ENCODE data around the gene TBC1D14. TPM values are rescaled to one million over a fixed set of nuclear protein-coding genes. Genes with fewer than 3 reads are reported as not detected.

TBC1D14 gene
- total and polyA plus RNA-seq, 10 donors = 13.7 to 114 (median 68.4) TPM

DNA sequence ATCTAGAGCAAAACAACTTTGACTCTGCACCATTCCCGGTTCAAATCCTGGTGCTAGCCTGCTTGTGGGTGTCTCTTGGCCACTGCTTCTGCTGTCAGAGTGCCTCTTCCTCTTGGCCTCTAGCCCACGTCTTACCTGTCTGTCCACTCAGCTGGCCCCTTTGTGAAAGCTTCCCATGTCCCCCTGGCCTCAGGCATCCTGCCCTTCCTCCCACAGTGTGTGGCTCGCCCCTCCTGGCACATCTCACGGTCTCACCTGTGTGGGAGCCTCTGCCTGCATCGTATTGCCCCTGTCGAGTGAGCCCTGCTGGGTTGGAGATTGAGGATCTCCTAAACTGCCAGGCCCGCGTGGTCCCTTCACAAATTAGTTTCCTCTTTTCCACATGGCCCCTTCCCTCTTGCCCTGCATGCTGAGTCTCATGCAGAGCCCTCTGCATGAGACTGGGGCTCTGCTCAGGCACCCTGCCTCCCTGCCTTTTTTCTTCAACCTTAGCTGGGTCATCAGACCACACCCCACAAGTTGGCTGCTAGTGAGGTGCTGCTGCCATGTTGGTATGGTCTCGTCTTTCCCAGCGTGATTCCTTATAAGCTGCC is 79.8 kb downstream of the TBC1D14 start:
- DNase-seq = no peak
- Histone ChIP-seq H3K9me3 (no peaks in the 10 kb centered on the region), H3K4me3 (no peak overlapping the region), H3K27ac (peak overlapping the region in 3 of 8 donors; percentile 91 to 95 (median 94)), H3K36me3 (peaks cover 0 to 26% (median 6%) of the 10 kb centered on the region in 6 donors), H3K27me3 (replicated peaks in 1 of 7) (no peaks in the 10 kb centered on the region), H3K4me1 (peaks cover 41 to 87% (median 75%) of the 10 kb centered on the region in 6 donors)
- 76 to 90% (median 82%) methylated on average over 10 of the region's 10 CpGs for WGBS, 5 donors
- intact Hi-C loops (cut with DNase I; ENCODE audit: low total_unique reads) = loop anchor here (10.0 kb wide), 1 partner anchor 65 kb away; no protein-coding TSS in a partner anchor
- TF ChIP-seq POLR2AphosphoS5 (IDR thresholded peaks at IDR 0.05) (no peak), POLR2A (IDR thresholded peaks at IDR 0.05) (no peak)
- TF ChIP-seq, protein P1, sequence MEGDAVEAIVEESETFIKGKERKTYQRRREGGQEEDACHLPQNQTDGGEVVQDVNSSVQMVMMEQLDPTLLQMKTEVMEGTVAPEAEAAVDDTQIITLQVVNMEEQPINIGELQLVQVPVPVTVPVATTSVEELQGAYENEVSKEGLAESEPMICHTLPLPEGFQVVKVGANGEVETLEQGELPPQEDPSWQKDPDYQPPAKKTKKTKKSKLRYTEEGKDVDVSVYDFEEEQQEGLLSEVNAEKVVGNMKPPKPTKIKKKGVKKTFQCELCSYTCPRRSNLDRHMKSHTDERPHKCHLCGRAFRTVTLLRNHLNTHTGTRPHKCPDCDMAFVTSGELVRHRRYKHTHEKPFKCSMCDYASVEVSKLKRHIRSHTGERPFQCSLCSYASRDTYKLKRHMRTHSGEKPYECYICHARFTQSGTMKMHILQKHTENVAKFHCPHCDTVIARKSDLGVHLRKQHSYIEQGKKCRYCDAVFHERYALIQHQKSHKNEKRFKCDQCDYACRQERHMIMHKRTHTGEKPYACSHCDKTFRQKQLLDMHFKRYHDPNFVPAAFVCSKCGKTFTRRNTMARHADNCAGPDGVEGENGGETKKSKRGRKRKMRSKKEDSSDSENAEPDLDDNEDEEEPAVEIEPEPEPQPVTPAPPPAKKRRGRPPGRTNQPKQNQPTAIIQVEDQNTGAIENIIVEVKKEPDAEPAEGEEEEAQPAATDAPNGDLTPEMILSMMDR (IDR thresholded peaks at IDR 0.05 in 8 of 11, conservative IDR thresholded peaks at IDR 0.05 in 3 of 11) = no peak

DNA sequence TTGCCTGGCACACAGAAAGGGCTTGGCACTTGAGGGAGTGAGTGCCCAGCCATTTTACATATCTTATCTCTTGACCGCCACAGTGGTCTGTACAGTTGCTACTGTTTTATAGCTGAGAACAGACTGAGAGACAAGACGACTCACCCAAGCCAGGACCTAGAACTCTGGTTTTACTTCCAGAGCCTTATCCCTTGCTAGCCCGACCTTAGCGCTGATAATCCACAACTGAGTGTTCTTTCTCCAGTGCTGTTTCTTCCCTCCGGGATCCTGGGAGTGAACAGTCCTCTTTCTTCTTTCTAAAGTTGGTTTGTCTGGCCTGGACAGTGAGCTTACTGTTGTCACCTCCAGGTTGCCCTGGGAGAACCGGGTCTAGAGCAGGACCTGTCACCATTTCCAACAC is 81.0 kb downstream of the TBC1D14 start:
- intact Hi-C loops (cut with DNase I; ENCODE audit: low total_unique reads) = no loop called here
- peak overlapping the region in 1 of 8 donors; percentile 78 for H3K27ac ChIP-seq
- no peak for DNase-seq
- TF ChIP-seq POLR2A (IDR thresholded peaks at IDR 0.05) = no peak
- TF ChIP-seq, protein P1 (IDR thresholded peaks at IDR 0.05 in 8 of 11, conservative IDR thresholded peaks at IDR 0.05 in 3 of 11) = no peak
- no peak for TF ChIP-seq POLR2AphosphoS5 (IDR thresholded peaks at IDR 0.05)
- H3K9me3 ChIP-seq = no peaks in the 10 kb centered on the region
- H3K36me3 ChIP-seq = peaks cover 0 to 38% (median 17%) of the 10 kb centered on the region in 6 donors
- 90 to 95% (median 94%) methylated on average over 6 of the region's 6 CpGs for WGBS, 5 donors
- H3K27me3 ChIP-seq (replicated peaks in 1 of 7) = no peaks in the 10 kb centered on the region
- peaks cover 30 to 75% (median 63%) of the 10 kb centered on the region in 6 donors for H3K4me1 ChIP-seq
- H3K4me3 ChIP-seq = no peak overlapping the region

DNA sequence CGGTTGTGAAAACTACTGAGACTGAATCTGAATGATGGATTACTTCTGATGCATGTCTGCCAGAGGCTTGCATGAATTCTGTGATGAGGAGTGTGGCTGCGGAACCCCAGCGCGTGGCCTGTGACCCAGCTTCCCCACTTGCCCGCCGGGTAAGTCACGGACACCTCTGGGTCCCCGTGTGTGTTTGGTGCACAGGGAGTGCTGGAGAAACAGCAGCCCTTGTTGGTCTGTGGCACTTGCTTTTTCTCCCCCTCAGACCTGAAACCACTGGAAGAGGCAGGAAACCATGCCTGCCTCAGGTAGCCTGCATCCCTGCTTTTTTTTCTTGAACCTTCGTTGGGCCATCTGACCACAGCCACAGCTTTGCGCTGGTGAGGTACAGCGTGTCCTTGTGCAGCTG is 81.6 kb downstream of the TBC1D14 start:
- Histone ChIP-seq H3K4me1 (peaks cover 25 to 69% (median 57%) of the 10 kb centered on the region in 6 donors), H3K27me3 (replicated peaks in 1 of 7) (no peaks in the 10 kb centered on the region), H3K4me3 (peak overlapping the region in 2 of 8 donors; percentile 2 to 23), H3K36me3 (peaks cover 0 to 44% (median 22%) of the 10 kb centered on the region in 6 donors), H3K27ac (peak overlapping the region in 7 of 8 donors; percentile 4 to 78 (median 61)), H3K9me3 (no peaks in the 10 kb centered on the region)
- TF ChIP-seq POLR2A (IDR thresholded peaks at IDR 0.05) = no peak
- TF ChIP-seq POLR2AphosphoS5 (IDR thresholded peaks at IDR 0.05) = no peak
- TF ChIP-seq, protein P1 (IDR thresholded peaks at IDR 0.05 in 8 of 11, conservative IDR thresholded peaks at IDR 0.05 in 3 of 11) = no peak
- intact Hi-C loops (cut with DNase I; ENCODE audit: low total_unique reads) = no loop called here
- no peak for DNase-seq
- WGBS, 5 donors = 64 to 73% (median 70%) methylated on average over 10 to 11 of the region's 11 CpGs

DNA sequence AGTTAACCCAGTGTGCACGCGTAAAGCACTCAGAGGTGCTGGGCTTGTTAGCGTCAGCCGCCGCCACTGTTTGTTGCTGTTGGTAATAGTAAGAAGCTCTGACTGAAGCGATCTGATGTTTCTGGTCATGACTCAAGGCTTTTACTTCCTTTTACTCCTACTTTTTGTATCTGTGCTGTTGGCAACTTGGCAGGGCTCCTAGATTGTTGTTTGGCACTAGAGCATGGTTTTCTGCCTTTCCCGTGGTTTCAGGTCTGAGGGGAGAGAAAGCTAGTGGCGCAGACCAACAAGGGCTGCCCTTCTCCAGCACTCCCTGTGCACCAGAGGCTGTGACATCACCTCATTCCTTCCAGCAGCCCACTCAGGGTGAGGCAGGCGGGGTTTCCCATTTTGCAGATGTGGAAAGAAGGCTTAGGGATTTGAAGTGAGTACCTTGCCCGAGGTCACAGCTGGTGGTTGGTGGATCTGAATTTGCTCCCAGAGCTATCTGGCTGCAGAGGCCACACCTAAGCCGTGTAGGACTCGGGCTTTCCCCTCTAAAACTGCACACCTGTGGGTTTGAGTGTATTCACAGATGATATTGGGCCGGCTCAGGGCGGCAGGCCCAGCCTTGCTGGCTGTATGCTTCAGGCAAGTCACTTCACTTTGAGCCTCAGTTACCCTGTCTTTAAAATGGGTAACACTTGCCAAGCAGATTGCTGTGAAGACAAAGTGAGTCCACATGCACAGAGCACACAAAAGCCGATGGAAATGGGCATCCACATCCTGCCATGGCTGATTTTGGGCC is 82.3 kb downstream of the TBC1D14 start:
- intact Hi-C loops (cut with DNase I; ENCODE audit: low total_unique reads) = no loop called here
- no peaks in the 10 kb centered on the region for H3K9me3 ChIP-seq
- peak overlapping the region; percentile 17 to 78 (median 53) for H3K27ac ChIP-seq
- DNase-seq = no peak
- WGBS, 5 donors = 27 to 52% (median 46%) methylated on average over 15 of the region's 15 CpGs
- peak in 2 of 3 donors; percentile 10 to 39 for TF ChIP-seq POLR2AphosphoS5 (IDR thresholded peaks at IDR 0.05)
- no peak for TF ChIP-seq POLR2A (IDR thresholded peaks at IDR 0.05)
- TF ChIP-seq, protein P1 (IDR thresholded peaks at IDR 0.05 in 8 of 11, conservative IDR thresholded peaks at IDR 0.05 in 3 of 11) = no peak
- H3K36me3 ChIP-seq = peaks cover 0 to 51% (median 29%) of the 10 kb centered on the region in 6 donors
- H3K4me3 ChIP-seq = peak overlapping the region in 2 of 8 donors; percentile 2 to 23
- peaks cover 24 to 64% (median 54%) of the 10 kb centered on the region in 6 donors for H3K4me1 ChIP-seq
- H3K27me3 ChIP-seq (replicated peaks in 1 of 7) = no peaks in the 10 kb centered on the region

All from spleen (tissue), 11 donors.